ENCODE data around the gene CNOT2.

GRCh38 chr12:70245458-70245857 is 2.2 kb downstream of the CNOT2 start:
- TF ChIP-seq CTCF (IDR thresholded peaks at IDR 0.05) = no peak
- no peak for TF ChIP-seq POLR2AphosphoS5 (IDR thresholded peaks at IDR 0.05)
- no peak for TF ChIP-seq EP300 (IDR thresholded peaks at IDR 0.05; ENCODE audit: low read depth)
- TF ChIP-seq POLR2A (IDR thresholded peaks at IDR 0.05) = no peak
